Measurements from ENCODE around the gene FGF3.

- no peak for TF ChIP-seq POLR2A (IDR thresholded peaks at IDR 0.05)
- TF ChIP-seq, protein P1, sequence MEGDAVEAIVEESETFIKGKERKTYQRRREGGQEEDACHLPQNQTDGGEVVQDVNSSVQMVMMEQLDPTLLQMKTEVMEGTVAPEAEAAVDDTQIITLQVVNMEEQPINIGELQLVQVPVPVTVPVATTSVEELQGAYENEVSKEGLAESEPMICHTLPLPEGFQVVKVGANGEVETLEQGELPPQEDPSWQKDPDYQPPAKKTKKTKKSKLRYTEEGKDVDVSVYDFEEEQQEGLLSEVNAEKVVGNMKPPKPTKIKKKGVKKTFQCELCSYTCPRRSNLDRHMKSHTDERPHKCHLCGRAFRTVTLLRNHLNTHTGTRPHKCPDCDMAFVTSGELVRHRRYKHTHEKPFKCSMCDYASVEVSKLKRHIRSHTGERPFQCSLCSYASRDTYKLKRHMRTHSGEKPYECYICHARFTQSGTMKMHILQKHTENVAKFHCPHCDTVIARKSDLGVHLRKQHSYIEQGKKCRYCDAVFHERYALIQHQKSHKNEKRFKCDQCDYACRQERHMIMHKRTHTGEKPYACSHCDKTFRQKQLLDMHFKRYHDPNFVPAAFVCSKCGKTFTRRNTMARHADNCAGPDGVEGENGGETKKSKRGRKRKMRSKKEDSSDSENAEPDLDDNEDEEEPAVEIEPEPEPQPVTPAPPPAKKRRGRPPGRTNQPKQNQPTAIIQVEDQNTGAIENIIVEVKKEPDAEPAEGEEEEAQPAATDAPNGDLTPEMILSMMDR (IDR thresholded peaks at IDR 0.05) = no peak
These were observed 38.0 kb downstream of the FGF3 start for GRCh38 chr11:69781241-69781640.
